GM13977 (cell line): ENCODE results near the gene CPSF4L.
"Not testable (repeated sequence)": the region's sequence is repeated elsewhere in the genome, so short reads cannot be mapped to it uniquely, and the experiment has no call there.

Experiments used
- DNase-seq: peaks from one replicate; pipeline ENCODE4 v3.0.0; 2012; ENCODE audit warnings: low spot score
- CTCF ChIP-seq: IDR thresholded peaks from 2 replicates; pipeline ENCODE4 v1.5.1; 2012; ENCODE audit warnings: mild to moderate bottlenecking, control low read depth; ENCODE audit not compliant: insufficient read depth; ENCODE audit errors: extremely low read depth, missing control alignments
- in situ Hi-C: fragments of 300-500 bp; cut with MboI; formaldehyde crosslinking; loops from one replicate; pipeline ENCODE4 v1.12.0; 2022; ENCODE audit warnings: low sequenced_read_pairs, low pct_unique_long_range_greater_than_20kb, mixed read lengths, inconsistent platforms; ENCODE audit not compliant: unreplicated experiment

The CPSF4L gene

GRCh38 chr17:73261617-73261951, at the start of gene CPSF4L:
Gene CPSF4L (minus strand): TSS chr17:73261880. CDS start chr17:73261818, 62 bp downstream.
- DNase-seq = no peak
- no peak for TF ChIP-seq CTCF
- in situ Hi-C loops = no loop called here

- in situ Hi-C loops = no loop called here
- TF ChIP-seq CTCF = no peak
- DNase-seq = no peak
Measured at GRCh38 chr17:73311428-73311780, 49.7 kb upstream of the CPSF4L start.

GRCh38 chr17:73309727-73310596, 48.3 kb upstream of the CPSF4L start:
- in situ Hi-C loops = no loop called here
- no peak for DNase-seq
- TF ChIP-seq CTCF = no peak

GRCh38 chr17:73308959-73309358, 47.3 kb upstream of the CPSF4L start:
- DNase-seq, in situ Hi-C loops: not testable (repeated sequence)

GRCh38 chr17:73308017-73308823, 46.5 kb upstream of the CPSF4L start:
- no peak for DNase-seq
- TF ChIP-seq CTCF = no peak
- in situ Hi-C loops = no loop called here

GRCh38 chr17:73307130-73307529, 45.5 kb upstream of the CPSF4L start:
- in situ Hi-C loops = no loop called here
- no peak for DNase-seq
- TF ChIP-seq CTCF = no peak
